NCI-H345 (cell line): ENCODE results near the gene IGSF11.

Source experiments
- DNase-seq: peaks from one replicate; lab custom pipeline; 2025; lab: John Stamatoyannopoulos, UW

Gene IGSF11

DNA sequence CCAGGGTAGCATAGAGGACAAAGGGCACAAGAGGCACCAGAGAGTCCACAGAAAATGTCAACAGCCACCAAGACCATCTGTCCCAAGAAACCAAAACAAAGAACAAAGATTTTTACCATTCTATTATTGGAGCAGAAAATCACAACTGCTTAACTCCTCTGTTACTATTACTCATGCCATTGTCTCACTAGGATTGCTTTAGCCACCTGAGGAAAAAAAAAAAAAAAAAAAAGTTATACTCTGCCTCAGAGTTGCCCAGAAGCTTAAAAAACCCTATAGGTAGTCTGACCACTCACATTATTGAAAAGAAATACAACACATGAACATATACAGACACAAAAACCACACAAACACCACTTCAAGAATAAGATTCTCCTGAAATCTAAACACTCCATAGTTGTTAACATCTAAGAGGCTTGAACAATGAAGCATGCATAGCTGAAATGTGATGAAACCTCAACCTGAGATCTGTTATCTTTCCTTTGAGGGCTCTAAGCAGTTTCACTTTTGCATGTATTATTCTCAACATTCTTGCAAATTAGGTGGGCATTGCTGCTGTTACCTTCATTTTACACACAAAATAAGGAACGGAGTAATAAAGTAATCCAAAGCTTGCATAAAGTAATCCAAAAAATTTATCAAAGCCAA, 85.4 kb downstream of the IGSF11 start:
- DNase-seq = no peak

DNA sequence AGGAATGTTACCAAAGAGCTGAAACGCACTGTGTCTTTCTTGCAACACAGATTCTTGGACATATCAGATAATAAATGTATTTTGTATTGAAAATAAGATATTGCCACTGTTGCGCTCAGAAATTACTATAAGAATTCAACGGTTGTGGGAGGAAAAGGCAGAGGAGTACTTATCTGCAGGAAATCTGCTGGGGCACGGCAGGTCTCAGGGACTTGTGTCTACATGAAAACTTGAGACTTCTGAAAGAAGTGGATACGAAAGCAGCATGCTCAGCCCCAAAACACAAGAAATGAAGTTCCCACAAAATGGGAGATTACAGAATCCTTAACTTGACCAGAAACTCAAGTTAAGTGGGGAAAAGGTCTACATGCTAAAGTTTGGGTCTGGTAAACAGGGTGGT, 86.5 kb downstream of the IGSF11 start:
- DNase-seq = no peak

DNA sequence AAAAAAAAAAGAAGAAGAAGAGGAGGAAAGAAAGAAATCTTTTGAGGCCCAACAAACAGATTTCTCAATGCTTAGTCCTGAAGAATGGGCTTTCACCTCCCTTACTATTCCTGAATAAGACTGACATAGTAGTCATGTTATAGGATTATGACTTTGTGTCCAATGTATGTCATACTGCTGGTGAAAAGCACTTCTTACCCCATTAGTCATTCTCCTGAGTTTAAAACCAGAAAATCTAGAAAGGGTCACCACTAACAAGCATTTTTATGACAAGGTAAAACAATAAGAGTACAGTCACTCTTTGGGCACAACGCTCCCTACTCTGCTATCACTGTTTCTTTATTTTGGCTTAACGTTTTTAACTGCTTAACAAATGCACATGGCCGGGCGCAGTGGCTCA, 88.2 kb downstream of the IGSF11 start:
- DNase-seq = no peak

DNA sequence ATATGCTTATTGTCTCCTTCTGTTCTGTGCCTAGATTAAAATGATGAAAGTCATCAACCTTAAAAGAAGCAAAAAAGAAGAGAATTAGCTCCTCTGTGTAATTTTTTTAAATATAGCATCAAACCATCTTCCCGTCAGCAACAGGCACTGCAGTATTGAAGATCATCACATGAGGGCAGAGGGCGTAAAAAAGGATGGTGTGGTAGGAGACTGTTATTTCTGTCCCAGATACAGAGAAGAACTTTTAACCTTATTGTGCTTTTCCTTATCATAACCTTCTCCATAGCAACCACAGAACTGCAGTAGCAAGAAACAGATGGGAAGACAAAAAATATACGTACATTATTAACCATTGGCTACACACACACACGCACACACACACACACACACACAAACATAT, 88.8 kb downstream of the IGSF11 start:
- no peak for DNase-seq

DNA sequence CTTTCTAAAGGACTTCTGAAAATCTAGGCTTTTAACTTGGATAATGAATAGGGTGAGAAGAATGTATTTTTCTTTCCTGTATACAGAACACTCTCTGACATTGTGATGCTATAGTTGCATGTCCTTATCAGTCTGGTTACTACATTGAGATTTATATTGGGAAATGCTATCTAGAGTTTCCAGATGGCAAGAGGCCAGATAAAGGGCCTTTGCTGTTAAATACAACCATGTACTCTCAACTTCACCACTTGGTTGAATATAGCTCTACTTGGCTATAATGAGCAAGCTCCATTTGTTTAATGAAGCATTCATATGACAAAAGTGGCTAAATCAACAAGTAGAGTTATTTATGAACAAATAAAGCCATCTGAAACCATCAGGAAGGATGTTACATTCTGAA, 91.0 kb downstream of the IGSF11 start:
- no peak for DNase-seq

DNA sequence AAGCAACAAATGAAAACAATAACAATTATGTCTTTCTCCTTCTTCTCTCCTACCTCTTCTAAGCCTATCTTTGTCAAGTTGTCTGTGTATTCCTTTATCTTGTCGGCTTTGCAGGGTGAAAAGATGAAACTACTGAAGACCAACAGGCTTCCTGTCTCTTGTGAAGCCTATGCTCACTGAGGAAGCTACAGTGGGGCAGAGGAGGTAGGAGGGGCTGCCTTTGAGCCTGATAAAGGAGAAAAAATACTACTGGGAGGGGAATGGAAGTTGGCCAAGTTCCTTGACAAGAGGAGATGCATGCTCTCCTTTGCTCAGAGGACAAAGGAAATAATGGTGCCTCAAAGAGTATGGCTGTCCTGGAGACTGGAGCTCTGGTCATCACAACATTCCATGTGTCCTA, 92.0 kb downstream of the IGSF11 start:
- DNase-seq = no peak

DNA sequence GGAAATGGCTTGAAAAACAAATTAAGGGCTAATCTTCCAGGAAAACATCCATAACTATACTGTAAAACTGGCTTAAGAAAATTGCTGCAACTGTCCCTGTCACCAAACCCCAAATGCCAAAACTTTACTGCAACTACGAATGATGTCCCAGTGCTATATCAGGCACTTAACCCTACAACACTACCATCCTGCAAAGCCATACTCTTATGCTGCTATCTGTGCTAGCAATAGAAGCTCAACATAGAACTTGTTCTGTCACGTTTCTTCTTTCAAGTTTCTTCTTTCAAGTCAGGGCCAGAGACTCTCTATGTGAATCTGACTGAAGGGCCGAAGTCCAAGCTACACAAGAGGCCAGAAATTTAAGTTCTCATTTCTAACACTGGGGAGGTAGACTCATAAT, 92.5 kb downstream of the IGSF11 start:
- DNase-seq = no peak

DNA sequence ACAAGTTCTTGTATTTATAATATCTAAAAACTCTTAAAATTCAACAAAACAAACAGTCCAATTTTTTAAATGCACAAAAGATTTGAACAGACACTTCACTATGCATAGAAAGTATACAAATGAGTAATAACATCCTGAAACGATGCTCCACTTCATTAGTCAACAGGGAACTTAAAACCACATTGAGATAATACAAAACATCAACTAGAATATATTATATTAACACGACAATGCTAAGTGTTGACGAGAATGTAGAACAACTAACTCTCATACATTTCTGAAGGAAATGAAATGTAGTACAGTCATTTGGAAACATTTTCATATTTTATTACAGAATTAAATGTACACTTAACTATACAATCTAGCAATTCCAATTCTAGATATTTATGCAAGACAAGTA, 93.4 kb downstream of the IGSF11 start:
- DNase-seq = no peak

DNA sequence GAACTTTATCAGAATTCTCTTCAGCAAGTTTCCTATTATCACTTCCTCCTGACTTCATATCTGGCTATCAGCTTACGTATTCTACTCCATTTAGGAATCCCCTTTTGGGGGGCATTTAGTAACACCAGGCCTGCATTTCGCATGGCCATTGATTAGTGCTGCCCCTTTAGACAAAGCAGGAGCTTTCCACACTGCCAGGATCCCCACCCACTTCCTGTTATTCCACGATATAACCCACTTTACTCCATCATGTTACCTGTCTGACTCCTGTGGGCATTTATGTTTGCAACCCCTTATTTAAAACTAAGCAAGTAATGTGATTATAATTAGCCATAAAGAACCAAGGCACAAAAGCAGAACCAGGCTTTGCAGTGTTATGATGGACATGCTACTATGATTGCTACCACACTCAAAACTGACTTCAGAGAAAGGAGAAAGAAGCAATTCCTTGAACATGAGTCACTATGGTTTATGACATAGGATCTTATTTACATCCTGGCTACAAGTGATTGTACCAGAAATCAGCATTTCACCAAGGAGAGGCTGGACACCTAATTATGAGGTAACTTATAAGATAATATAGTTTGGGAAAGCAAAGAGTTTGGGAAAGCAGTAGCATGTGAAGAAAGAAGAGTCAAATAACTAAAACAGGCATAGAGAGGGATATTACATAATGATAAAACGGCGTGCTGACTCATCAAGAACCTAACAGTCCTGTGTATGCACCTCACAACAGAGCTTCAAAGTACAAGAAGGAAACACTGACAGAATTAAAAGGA, 96.3 kb downstream of the IGSF11 start:
- DNase-seq = no peak

DNA sequence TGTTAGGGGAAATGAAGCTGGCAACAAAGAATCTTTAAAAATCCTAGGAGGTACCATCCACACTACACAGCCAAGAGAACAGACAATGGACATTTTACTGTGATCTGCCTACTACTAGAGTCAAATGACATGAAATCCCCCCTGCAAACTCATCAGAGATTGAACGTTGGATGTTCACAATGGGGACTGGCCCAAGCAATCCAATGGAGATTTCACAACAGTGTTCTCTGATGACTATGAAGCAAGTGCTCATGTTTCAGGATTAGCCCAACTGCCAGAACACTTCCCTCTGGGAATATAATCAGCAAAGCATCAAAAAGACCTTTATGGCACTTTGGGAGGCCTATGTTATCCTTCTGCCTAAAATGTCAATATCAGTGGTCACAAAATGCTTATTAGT, 97.8 kb downstream of the IGSF11 start:
- DNase-seq = no peak

DNA sequence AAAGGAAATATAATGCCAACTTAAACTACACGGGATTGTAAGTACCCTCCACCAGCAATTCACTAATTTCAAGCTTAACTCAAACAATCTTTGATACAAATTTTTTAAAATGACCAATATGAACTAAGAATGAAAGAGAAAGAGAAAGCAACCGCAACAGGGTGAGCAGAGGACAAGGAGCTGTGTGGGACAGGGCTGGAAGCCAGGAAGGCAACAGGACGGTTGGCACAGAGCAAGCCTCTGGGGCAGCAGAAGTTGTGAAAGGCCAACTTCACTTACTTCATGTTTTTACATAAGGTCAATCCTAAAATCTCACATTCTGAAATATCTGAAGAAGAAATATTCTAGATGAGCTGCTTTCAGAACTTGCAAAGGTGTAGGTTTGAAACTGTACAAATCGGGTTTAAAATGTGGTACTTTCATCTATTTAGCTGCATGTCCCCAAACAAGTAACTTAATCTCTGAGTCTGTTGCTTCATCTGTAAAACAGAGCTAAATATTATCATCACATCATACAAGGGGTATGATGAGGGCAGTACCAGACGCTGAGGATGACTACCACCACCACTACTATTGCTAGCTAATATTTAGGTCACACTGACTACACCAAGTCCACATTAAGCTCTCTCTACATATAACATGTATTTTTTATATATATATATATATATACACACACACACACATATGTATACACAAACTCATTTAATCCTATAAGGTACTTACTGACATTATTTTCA, 101.7 kb downstream of the IGSF11 start:
- DNase-seq = no peak

DNA sequence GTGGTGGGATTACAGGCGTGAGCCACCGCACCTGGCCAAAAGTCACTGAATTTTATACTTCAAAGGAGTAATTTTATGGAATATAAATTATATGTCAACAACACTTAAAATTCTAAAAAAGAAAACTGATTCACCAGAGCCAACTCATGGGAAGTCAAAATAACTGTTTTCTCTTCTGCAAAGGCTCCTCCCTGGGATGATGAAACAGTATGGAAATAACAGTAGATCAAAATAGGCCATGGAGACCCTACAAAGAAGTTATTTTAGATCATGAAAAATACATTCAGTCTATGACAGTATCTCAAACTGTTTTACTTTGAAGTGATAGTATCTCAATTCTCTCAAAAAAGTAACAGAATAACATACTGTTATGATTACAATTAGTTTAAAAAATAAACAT, 102.7 kb downstream of the IGSF11 start:
- DNase-seq = no peak

DNA sequence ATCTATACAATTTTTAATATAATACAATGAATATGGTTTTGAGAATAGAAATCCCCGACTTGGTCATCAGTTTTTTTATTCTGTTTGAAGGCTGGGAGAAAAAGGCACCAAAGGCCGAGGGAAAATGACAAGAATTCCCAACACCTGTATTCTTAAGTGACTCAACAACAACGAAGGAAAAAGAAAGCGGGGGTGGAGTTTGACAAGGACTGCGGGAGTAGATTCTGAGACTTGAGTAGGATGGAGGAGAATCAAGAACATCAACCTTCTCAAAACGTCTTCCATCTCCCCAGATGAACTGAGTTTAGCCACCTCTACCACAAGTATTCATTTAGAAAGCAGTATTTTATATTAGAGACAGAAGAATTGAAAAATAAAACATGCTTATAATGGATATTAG, 107.2 kb downstream of the IGSF11 start:
- no peak for DNase-seq

DNA sequence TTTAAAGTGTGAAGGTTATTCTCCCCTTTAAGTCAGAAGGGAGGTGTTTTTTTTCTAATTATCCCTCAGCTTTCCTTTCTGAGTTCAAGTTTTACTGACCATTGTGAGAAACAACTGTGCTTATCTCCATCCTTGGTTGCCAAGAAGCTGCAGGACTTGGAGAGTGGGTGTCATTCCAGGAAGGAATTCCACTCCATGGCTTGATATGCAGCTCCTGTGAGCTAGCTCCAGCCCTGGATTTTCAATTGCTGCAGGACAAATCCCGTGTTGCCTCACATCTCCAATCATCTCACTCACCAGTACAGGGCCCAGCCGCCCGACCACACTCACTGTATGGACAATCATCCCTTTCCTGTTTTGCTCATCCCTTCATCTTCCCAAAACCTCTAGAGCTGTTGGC, 122.5 kb downstream of the IGSF11 start:
- no peak for DNase-seq

DNA sequence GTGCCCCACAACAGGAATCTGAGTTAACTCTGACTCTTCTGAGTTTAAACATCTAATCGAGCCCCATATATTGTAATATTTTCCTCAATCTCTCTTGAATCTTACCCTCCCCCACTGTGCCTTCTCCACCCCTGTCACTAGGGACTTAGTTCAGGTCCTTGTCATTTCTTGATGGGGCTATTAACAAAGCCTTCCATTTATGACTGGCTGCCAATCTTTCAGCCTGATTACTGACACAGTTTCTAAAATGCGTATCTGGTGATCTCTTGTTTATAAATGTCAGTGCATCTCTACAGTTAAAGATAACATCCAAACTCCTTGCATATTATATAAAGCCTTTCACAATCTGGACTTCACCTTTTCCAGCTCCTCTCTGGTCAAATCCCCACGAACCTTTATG, 124.3 kb downstream of the IGSF11 start:
- no peak for DNase-seq

DNA sequence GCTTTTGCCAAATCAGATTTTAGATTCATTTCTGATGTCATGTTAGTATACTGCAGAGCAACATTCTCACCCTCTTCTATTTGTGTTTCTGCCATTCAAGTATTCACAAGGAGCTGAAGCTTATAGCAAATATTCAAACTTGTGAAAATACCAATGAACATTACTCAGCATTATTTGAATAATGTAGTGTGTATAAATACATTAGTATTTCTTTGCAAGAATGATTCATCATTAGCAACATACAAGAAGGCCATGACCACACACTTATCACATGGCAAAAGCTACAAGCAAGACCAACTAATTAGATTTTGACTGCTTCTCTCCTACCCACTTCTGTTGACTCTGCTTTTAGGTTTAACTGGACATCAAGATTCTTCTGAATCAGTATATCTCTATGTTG, 124.9 kb downstream of the IGSF11 start:
- DNase-seq = no peak

DNA sequence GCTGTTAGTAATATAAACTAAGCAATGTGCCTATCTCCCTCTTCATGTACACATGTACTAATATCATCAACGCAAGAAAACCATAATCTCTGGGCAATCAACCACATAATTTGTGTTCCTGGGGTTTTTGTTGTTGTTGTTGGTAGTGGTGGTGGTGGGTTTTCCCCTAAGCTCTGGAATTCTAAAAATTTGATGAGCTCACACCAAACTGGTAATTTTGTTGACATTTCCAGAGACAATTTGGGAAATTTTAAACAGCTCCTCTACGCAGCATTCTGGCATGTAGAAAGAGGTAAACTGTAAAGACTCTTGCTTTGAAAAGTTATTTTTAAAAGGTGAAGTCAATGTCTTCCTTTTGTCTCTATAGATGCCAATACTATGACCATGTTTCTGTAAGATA, 126.7 kb downstream of the IGSF11 start:
- DNase-seq = no peak

DNA sequence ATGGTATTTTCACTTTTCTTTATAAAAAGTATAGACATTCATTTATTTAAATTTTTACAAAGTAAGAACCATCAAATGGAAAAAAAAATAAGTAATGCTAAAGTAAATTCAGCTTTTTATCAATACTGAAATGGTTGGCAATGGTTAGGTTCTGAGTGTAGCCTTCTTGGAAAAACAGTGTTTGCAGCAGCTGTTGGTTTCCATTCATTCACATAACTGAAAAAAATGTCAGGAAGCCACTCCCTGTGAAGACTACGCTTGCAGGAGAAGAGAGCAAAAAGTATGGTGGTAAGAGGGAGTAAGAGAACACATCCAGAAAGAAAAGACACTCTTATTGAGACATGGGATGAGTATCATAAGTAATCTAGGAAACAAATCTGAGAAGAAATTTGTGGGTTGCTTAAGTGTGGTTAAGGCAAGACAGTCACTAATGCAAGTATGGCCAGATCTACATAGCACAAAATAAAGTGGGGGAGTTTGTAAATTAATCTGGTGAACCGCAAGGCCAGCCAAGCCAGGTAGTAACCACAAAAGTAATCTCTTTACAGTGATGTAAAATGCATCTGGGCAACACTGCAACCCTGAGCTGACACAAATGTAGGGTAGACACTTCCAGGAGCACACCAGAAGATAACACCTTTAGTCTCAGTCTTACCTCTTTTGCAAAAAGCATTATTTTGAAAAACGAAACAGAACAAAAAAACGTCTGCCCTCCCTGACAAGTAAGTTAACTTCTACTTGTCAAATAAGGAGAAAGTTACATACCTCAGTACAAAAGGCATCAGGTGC, 133.7 kb downstream of the IGSF11 start:
- no peak for DNase-seq

DNA sequence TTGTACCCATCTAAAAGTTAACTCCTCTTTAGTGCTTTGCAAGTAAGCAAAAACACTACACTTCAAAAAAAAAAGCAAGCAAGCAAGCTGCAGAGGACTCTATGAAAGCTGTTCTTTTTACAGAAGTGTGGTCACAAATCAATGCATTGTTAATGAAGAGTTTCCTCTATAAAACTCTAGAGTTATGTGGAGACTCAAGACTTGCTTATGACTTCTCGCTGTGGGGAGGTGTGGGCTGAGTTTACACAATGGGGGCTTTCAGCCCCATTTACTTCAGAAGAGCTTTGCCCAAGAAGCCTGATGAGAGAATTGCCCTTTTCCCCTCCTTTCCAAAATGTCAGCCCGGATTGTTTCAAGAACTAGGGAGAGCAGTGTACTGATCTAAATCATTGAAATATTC, 144.4 kb downstream of the IGSF11 start:
- DNase-seq = no peak

DNA sequence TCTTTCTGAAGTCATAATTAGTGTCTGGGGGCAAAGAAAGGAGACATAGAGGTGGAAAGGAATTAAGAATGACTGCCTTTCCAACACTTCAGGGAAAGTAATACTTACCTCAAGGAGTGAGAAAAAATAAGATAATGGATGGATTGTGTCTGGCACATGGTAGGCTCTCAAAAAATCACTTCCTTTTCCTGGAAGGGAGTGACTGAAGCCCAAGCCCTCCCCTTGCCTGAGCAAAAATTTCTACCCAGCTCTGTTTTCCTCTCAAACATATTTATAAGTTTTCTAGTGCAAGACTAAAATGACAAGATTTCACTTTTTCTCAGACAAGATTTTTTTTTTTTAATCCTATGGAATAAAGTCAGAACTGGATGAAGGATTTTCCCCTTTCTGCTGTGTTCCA, 145.0 kb downstream of the IGSF11 start:
- DNase-seq = no peak

DNA sequence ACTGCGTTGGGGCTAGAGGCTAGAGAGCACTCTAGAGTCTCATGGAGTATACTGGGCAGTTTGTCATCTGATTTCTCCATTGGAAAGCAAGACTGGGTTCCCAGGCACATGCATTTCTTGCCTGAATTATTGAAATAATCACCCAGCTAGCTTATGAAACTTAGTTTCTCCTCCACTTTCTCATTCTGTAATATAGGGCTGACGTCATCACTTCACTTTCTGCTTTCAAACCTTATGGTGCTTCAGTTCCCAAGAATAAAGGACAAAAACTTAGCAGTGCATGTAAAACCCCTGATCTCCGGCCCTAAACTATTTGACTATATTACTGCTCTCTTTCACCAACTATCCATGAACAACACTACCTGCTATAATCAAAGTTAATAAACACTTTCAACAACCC, 147.9 kb downstream of the IGSF11 start:
- no peak for DNase-seq

DNA sequence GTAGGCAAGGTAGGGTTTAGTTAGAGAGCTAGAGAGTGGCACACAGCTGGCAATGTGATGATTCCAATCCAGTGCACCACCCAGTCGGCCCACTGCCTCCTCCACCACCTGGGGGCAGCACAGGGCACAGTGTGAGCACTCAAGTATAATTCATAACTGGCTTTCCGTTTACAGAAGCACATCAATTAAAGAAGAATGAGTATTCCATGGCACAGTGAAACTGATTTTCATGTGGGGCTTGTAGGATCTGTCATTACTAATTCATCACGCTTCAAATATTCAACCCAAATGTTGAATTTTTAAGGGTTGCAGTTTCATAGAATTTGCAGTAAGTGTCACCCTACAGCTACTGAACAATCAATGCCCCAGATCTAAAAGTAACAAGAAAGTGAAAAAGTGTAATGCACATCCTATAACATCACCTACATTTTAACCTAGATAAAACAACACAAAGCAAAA, 149.9 kb downstream of the IGSF11 start:
- DNase-seq = peak; percentile 8
